Omental fat pad (tissue), 4 donors: ENCODE results near the gene JUP. TPM values are rescaled to one million over a fixed set of nuclear protein-coding genes. Genes with fewer than 3 reads are reported as not detected.

Source experiments
- ATAC-seq: fragments of 150-250 bp; one replicate; pipeline ENCODE4 v1.9.1; 2016; ENCODE audit warnings: mild to moderate bottlenecking, moderate library complexity; ENCODE audit not compliant: low FRiP score
- DNase-seq: peaks from one replicate; pipeline ENCODE4 v3.0.0-alpha.2; 2019; ENCODE audit warnings: low spot score
- total RNA-seq, 4 donors: library from RNA; depleted of rRNA; stranded (reverse); fragments of >200 nt; gene quantifications; one replicate each; pipeline ENCODE4 v1.1.0, GENCODE V29; 2016
- TF ChIP-seq, protein P1 (sequence below), 3 donors: fragments of 450-650 bp; IDR thresholded peaks; one replicate each; pipeline ENCODE4 v1.5.1; 2016 to 2017; ENCODE audit warnings: antibody characterized with exemption in 3 of 3, mild to moderate bottlenecking in 3 of 3, moderate library complexity in 2 of 3

Gene JUP
- total RNA-seq, 4 donors from 2014 or later, result 34.8 to 84.5 (median 39.0) TPM

GRCh38 chr17:41733348-41734138 lies 53.0 kb downstream of the JUP start:
- TF ChIP-seq, protein P1, sequence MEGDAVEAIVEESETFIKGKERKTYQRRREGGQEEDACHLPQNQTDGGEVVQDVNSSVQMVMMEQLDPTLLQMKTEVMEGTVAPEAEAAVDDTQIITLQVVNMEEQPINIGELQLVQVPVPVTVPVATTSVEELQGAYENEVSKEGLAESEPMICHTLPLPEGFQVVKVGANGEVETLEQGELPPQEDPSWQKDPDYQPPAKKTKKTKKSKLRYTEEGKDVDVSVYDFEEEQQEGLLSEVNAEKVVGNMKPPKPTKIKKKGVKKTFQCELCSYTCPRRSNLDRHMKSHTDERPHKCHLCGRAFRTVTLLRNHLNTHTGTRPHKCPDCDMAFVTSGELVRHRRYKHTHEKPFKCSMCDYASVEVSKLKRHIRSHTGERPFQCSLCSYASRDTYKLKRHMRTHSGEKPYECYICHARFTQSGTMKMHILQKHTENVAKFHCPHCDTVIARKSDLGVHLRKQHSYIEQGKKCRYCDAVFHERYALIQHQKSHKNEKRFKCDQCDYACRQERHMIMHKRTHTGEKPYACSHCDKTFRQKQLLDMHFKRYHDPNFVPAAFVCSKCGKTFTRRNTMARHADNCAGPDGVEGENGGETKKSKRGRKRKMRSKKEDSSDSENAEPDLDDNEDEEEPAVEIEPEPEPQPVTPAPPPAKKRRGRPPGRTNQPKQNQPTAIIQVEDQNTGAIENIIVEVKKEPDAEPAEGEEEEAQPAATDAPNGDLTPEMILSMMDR (IDR thresholded peaks at IDR 0.05), result no peak
- DNase-seq, result no peak
- no peak for ATAC-seq

- ATAC-seq, result no peak
- TF ChIP-seq, protein P1 (IDR thresholded peaks at IDR 0.05), result no peak
These were observed 54.7 kb downstream of the JUP start for GRCh38 chr17:41731836-41732235.

GRCh38 chr17:41730479-41730878 lies 56.0 kb downstream of the JUP start:
- no peak for ATAC-seq
- TF ChIP-seq, protein P1 (IDR thresholded peaks at IDR 0.05), result no peak

More at GRCh38 chr17:41731836-41732235, 54.7 kb downstream of the JUP start:
- no peak for DNase-seq

DNA sequence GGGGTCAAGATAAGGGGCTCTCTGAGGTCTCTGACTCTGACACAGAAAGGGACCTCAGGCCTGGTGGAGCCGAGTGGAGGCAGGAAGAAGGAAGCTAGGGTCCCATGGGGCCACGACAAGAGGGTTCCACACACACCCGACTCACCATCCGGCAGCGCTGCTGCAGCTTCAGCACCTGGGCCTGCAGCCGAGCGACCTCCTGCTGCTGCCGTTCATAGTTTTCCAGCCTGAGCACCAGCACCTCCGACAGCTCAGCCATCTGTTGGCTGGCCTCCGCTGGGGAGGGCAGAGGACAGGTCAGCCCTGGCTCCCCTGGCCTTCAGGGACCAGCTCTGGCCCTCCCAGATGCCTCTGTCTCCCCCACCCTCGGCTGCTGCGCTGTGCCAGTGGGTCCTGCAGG lies 58.5 kb downstream of the JUP start:
- ATAC-seq (no peak), DNase-seq (no peak)
- TF ChIP-seq, protein P1 (IDR thresholded peaks at IDR 0.05), result no peak

More at GRCh38 chr17:41730479-41730878, 56.0 kb downstream of the JUP start:
- no peak for DNase-seq

GRCh38 chr17:41725134-41725533 lies 61.4 kb downstream of the JUP start:
- no peak for ATAC-seq
- TF ChIP-seq, protein P1 (IDR thresholded peaks at IDR 0.05), result no peak
- no peak for DNase-seq

DNA sequence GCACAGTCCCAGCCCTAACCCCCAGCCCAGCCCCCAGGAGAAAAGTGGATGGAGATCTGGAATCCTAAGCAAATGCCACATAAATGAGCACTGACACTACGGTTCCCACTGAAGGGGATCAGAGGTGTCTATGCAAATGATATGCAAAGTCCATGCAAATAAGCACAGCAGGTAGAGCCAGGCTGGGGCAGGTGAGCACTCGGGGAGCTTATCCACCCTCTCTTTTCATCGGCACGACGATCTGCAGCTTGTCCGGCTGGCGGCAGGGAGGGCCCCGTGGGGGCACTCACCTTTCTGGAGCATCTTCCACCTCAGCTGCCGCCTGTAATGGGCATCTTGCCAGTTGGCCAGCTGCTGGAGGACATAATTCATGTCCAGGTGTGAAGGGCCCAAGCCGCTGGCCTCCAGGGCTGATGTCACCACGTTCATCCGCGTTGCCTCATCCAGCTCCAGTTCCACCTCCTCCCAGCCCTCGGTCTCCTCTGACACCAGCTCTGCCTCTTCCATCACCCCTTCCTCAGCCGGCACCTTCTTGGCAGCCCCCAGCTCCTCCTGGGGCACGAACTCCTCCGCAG lies 61.9 kb downstream of the JUP start:
- ATAC-seq (no peak), DNase-seq (no peak)
- TF ChIP-seq, protein P1 (IDR thresholded peaks at IDR 0.05), result no peak
